Breast epithelium (tissue), 3 donors: Measurements from ENCODE around the gene PPARD.

Experiments
- CTCF ChIP-seq, 3 donors: fragments of 450-650 bp; IDR thresholded peaks; one replicate each; pipeline ENCODE4 v1.5.1; 2016 to 2017; ENCODE audit warnings: antibody characterized with exemption in 3 of 3, mild to moderate bottlenecking in 3 of 3, moderate library complexity in 3 of 3
- POLR2A ChIP-seq: fragments of 450-650 bp; IDR thresholded peaks from one replicate; pipeline ENCODE4 v1.6.1; 2016; ENCODE audit warnings: antibody characterized with exemption, mild to moderate bottlenecking, moderate library complexity
- POLR2AphosphoS5 ChIP-seq, 3 donors: sonication (generic); formaldehyde crosslinking; IDR thresholded peaks; one replicate each; pipeline ENCODE4 v1.6.1; 2017; ENCODE audit warnings: antibody characterized with exemption in 3 of 3

DNA sequence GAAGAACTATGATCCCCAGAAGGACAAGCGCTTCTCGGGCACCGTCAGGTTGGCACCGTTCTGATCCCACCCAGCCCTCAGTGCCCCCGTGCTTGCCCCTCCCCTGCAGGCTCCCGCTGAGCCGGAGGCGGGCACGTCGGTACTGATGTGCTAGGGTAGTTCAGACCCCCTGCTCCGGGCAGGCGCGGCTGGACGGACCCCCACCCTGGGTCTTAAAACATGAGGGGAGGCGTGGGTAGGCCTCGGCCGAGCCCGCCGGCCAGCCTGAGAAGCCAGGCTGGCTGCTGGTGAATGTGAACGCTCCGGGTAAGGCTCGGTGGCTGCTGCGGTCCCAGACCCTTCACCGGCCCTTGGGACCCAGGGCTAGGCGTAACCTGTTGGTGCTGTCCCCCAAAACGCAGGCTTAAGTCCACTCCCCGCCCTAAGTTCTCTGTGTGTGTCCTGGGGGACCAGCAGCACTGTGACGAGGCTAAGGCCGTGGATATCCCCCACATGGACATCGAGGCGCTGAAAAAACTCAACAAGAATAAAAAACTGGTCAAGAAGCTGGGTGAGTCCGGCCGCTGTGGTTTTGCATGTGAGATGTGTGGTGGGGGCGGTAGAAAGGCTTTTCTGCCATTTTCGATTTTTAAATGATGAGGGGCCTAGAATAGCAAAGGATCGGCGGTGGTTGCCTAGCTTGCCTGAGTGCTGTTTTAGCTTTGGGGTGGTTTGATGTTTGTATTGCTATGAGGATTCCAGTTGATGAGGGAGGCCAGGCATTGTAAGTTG is 126.8 kb downstream of the PPARD start:
- TF ChIP-seq CTCF (IDR thresholded peaks at IDR 0.05) (no peak), POLR2A (no peak), POLR2AphosphoS5 (IDR thresholded peaks at IDR 0.05) (no peak)
